WERI-Rb-1 (cell line): Measurements from ENCODE around the gene ZFPM1.

Source experiments
- DNase-seq: peaks from one replicate; pipeline ENCODE4 v3.0.0-alpha.2; 2020
- H3K27ac ChIP-seq: fragments of 250-450 bp; sonication (Bioruptor Pico); 2 replicates; pipeline ENCODE4 v1.5.1; 2020; ENCODE audit warnings: mild to moderate bottlenecking, moderate library complexity
- H3K27me3 ChIP-seq: fragments of 250-450 bp; sonication (Bioruptor Pico); 2 replicates; pipeline ENCODE4 v1.5.1; 2021; ENCODE audit warnings: mild to moderate bottlenecking, low read depth, moderate library complexity; ENCODE audit not compliant: insufficient read depth, severe bottlenecking
- H3K36me3 ChIP-seq: fragments of 250-450 bp; sonication (Bioruptor Pico); 2 replicates; pipeline ENCODE4 v1.5.1; 2020; ENCODE audit warnings: mild to moderate bottlenecking, moderate library complexity
- H3K4me3 ChIP-seq: 2 replicates; pipeline ENCODE4 v1.5.1; 2011; ENCODE audit warnings: low read depth, mild to moderate bottlenecking, control low read depth, low read length
- H3K9me3 ChIP-seq: fragments of 250-450 bp; sonication (Bioruptor Pico); 2 replicates; pipeline ENCODE4 v1.5.1; 2021; ENCODE audit warnings: mild to moderate bottlenecking, moderate library complexity; ENCODE audit not compliant: severe bottlenecking
- CTCF ChIP-seq: IDR thresholded peaks from 2 replicates; pipeline ENCODE4 v1.5.1; 2011; ENCODE audit warnings: low read depth, mild to moderate bottlenecking, control low read depth, inconsistent platforms, low read length

ZFPM1 gene

GRCh38 chr16:88545781-88546180 is 92.7 kb downstream of the ZFPM1 start:
- Histone ChIP-seq H3K4me3 (no peak overlapping the region), H3K36me3 (no peaks in the 10 kb centered on the region), H3K27me3 (peaks cover 3% of the 10 kb centered on the region), H3K27ac (no peak overlapping the region), H3K9me3 (no peaks in the 10 kb centered on the region)
- no peak for TF ChIP-seq CTCF
- DNase-seq, result no peak

- Histone ChIP-seq H3K9me3 (no peaks in the 10 kb centered on the region), H3K4me3 (no peak overlapping the region), H3K36me3 (no peaks in the 10 kb centered on the region), H3K27me3 (peaks cover 3% of the 10 kb centered on the region), H3K27ac (no peak overlapping the region)
- TF ChIP-seq CTCF, result no peak
- DNase-seq, result no peak
These were observed 95.2 kb downstream of the ZFPM1 start for GRCh38 chr16:88548131-88548874.

GRCh38 chr16:88548985-88549384 is 95.9 kb downstream of the ZFPM1 start:
- Histone ChIP-seq H3K9me3 (no peaks in the 10 kb centered on the region), H3K27me3 (peaks cover 3% of the 10 kb centered on the region), H3K27ac (no peak overlapping the region), H3K36me3 (no peaks in the 10 kb centered on the region), H3K4me3 (no peak overlapping the region)
- no peak for TF ChIP-seq CTCF
- no peak for DNase-seq

GRCh38 chr16:88549671-88550245 is 96.7 kb downstream of the ZFPM1 start:
- DNase-seq, result no peak
- no peak for TF ChIP-seq CTCF
- Histone ChIP-seq H3K36me3 (no peaks in the 10 kb centered on the region), H3K27me3 (peaks cover 3% of the 10 kb centered on the region), H3K9me3 (no peaks in the 10 kb centered on the region), H3K4me3 (no peak overlapping the region), H3K27ac (no peak overlapping the region)

- no peaks in the 10 kb centered on the region for H3K36me3 ChIP-seq
- no peak for DNase-seq
- no peak overlapping the region for H3K4me3 ChIP-seq
- TF ChIP-seq CTCF, result no peak
- H3K9me3 ChIP-seq, result no peaks in the 10 kb centered on the region
- no peak overlapping the region for H3K27ac ChIP-seq
- peaks cover 3% of the 10 kb centered on the region for H3K27me3 ChIP-seq
These were observed 97.2 kb downstream of the ZFPM1 start for GRCh38 chr16:88550246-88550661.
